ENCODE data around the gene BRCA1. TPM values are rescaled to one million over a fixed set of nuclear protein-coding genes. Genes with fewer than 3 reads are reported as not detected.

The BRCA1 gene
- polyA plus RNA-seq, 3 donors = 0.87 to 2.6 (median 1.9) TPM

GRCh38 chr17:43043307-43043706, 81.9 kb downstream of the BRCA1 start:
- Histone ChIP-seq H3K27me3 (ENCODE audit: control insufficient read depth in 2 of 2, insufficient read depth in 2 of 2, low read length in 2 of 2) (no peaks in the 10 kb centered on the region), H3K4me2 (replicated peaks; ENCODE audit: extremely low read depth, low read length, poor library complexity, severe bottlenecking) (no peak overlapping the region), H3K9me3 (replicated peaks in 1 of 2; ENCODE audit: control insufficient read depth in 1 of 2, insufficient read depth in 1 of 2, low read length in 2 of 2) (no peaks in the 10 kb centered on the region), H3K79me2 (ENCODE audit: insufficient read depth, low read length) (no peaks in the 10 kb centered on the region), H3K9ac (ENCODE audit: insufficient read depth, low read length, poor library complexity, severe bottlenecking) (no peak overlapping the region), H3K36me3 (replicated peaks in 1 of 2; ENCODE audit: control insufficient read depth in 1 of 2, insufficient read depth in 2 of 2, low read length in 2 of 2) (peaks cover 0 to 32% of the 10 kb centered on the region in 2 donors), H3K4me1 (ENCODE audit: control insufficient read depth in 1 of 2, insufficient read depth in 2 of 2, low read length in 2 of 2) (no peaks in the 10 kb centered on the region), H3K4me3 (replicated peaks in 1 of 3; ENCODE audit: low read depth in 2 of 3, low read length in 3 of 3) (no peak overlapping the region), H2AFZ (ENCODE audit: insufficient read depth, low read depth, low read length, poor library complexity, severe bottlenecking) (no peak overlapping the region), H3K27ac (ENCODE audit: low read depth in 1 of 2, low read length in 2 of 2) (peak overlapping the region in 1 of 2 donors; percentile 13), H4K20me1 (ENCODE audit: insufficient read depth, low read length) (no peaks in the 10 kb centered on the region)
- H3K27me3 Mint-ChIP-seq (ENCODE audit: low read depth in 3 of 3) = no peaks in the 10 kb centered on the region
- H3K9me3 Mint-ChIP-seq = no peaks in the 10 kb centered on the region
- DNase-seq = no peak
- TF ChIP-seq CTCF (IDR thresholded peaks at IDR 0.05) = no peak
- H3K4me1 Mint-ChIP-seq = no peaks in the 10 kb centered on the region
- intact Hi-C loops (cut with micrococcal nuclease) = no loop called here
- peaks cover 23 to 40% of the 10 kb centered on the region in 2 donors for H3K36me3 Mint-ChIP-seq
- H3K27ac Mint-ChIP-seq = no peak overlapping the region
- no peak overlapping the region for H3K4me3 Mint-ChIP-seq

GRCh38 chr17:43042025-43042628, 83.0 kb downstream of the BRCA1 start:
- H3K9me3 ChIP-seq (replicated peaks in 1 of 2; ENCODE audit: control insufficient read depth in 1 of 2, insufficient read depth in 1 of 2, low read length in 2 of 2) = no peaks in the 10 kb centered on the region
- H3K4me1 Mint-ChIP-seq = no peaks in the 10 kb centered on the region
- intact Hi-C loops (cut with micrococcal nuclease) = no loop called here
- H3K4me2 ChIP-seq (replicated peaks; ENCODE audit: extremely low read depth, low read length, poor library complexity, severe bottlenecking) = no peak overlapping the region
- H3K36me3 ChIP-seq (replicated peaks in 1 of 2; ENCODE audit: control insufficient read depth in 1 of 2, insufficient read depth in 2 of 2, low read length in 2 of 2) = peaks cover 0 to 26% of the 10 kb centered on the region in 2 donors
- H3K4me1 ChIP-seq (ENCODE audit: control insufficient read depth in 1 of 2, insufficient read depth in 2 of 2, low read length in 2 of 2) = no peaks in the 10 kb centered on the region
- H3K9me3 Mint-ChIP-seq = no peaks in the 10 kb centered on the region
- no peak overlapping the region for H2AFZ ChIP-seq (ENCODE audit: insufficient read depth, low read depth, low read length, poor library complexity, severe bottlenecking)
- no peaks in the 10 kb centered on the region for H3K27me3 Mint-ChIP-seq (ENCODE audit: low read depth in 3 of 3)
- no peak for DNase-seq
- H3K27ac Mint-ChIP-seq = peak overlapping the region in 1 of 7 donors; percentile 65
- H3K27me3 ChIP-seq (ENCODE audit: control insufficient read depth in 2 of 2, insufficient read depth in 2 of 2, low read length in 2 of 2) = no peaks in the 10 kb centered on the region
- 94% methylated on average over 3 of the region's 5 CpGs for WGBS (ENCODE audit: insufficient coverage)
- H3K9ac ChIP-seq (ENCODE audit: insufficient read depth, low read length, poor library complexity, severe bottlenecking) = no peak overlapping the region
- no peak overlapping the region for H3K4me3 Mint-ChIP-seq
- no peak overlapping the region for H3K4me3 ChIP-seq (replicated peaks in 1 of 3; ENCODE audit: low read depth in 2 of 3, low read length in 3 of 3)
- H3K27ac ChIP-seq (ENCODE audit: low read depth in 1 of 2, low read length in 2 of 2) = no peak overlapping the region
- H3K36me3 Mint-ChIP-seq = peaks cover 20 to 30% of the 10 kb centered on the region in 2 donors
- H3K79me2 ChIP-seq (ENCODE audit: insufficient read depth, low read length) = no peaks in the 10 kb centered on the region
- no peaks in the 10 kb centered on the region for H4K20me1 ChIP-seq (ENCODE audit: insufficient read depth, low read length)
- TF ChIP-seq CTCF (IDR thresholded peaks at IDR 0.05) = no peak
